Inflammatory macrophage treated with lipopolysaccharide for 1 hour (primary cell): ENCODE results near the gene AGAP5.

Experiments
- DNase-seq, 2 donors: peaks; one replicate each; pipeline ENCODE4 v3.0.0-alpha.2; 2020 to 2022

The AGAP5 gene

DNA sequence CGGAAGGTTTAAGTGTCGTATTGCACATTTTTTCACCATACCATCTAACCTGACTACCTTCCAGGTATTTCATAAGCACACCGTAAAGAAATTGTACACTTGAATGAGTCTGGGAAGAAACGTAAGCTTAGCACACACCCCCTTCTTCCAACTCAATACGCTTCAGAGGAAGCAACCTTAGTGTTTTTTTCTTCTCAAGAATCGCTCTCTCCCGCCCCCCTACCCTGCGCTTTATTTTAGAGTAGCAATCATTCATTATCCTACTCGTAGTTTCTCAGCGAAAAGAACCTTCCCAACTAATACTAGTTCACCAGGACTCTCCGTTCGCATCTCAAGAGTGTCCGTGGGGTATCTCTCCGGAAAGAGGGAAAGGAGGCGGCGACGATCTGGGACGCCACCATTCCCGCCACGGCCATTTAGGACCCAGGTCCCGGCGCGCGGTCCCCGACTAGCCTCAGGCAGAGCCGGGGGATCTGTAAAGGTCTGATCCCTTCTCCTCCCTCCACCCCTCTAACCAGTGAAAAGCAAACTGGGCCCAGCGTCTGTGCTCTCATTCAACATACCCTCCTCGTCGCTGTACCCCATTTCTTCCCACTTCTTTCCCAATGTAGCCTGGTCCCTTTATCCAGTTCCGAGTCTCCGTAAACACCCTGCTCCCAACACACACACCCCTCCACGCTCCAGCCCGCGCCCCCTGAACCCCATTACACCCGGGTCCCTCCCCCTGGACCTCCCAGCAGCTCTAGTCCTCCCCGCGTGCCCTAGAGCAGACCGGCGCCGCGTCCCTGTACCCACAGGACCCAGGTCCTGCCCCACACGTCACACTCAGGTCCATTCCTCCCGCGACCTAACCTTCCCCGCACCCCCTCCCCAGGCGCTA, 72.7 kb downstream of the AGAP5 start:
- DNase-seq: peak; percentile 13 to 14
